Endothelial cell of umbilical vein (primary cell): ENCODE results near the gene RILPL2. TPM values are rescaled to one million over a fixed set of nuclear protein-coding genes. Genes with fewer than 3 reads are reported as not detected.
"Not testable (repeated sequence)": the region's sequence is repeated elsewhere in the genome, so short reads cannot be mapped to it uniquely, and the experiment has no call there.

ENCODE experiments used
- BruUV-seq: library from RNA; stranded (reverse); fragments of 400-500 nt; replicated peaks from 2 replicates; lab custom pipeline; 2021; lab: Mats Ljungman, UMichigan
- CTCF ChIA-PET: fragments of 300-600, 350-600 bp; sonication (Branson Sonifier 250); formaldehyde crosslinking; loops from one replicate; lab custom pipeline; 2021; ENCODE audit warnings: antibody characterized with exemption, inconsistent platforms; lab: Charles Lee
- POLR2A ChIA-PET: fragments of 300-600, 350-600 bp; sonication (Branson Sonifier 250); formaldehyde crosslinking; loops from one replicate; lab custom pipeline; 2021; ENCODE audit warnings: antibody characterized with exemption, inconsistent platforms; lab: Charles Lee
- DNase-seq: peaks from one replicate; pipeline ENCODE4 v3.0.0-alpha.2; 2011; ENCODE audit warnings: low read depth, low spot score
- FAIRE-seq: peaks from 2 replicates; lab custom pipeline; 2011; peaks lifted over from hg19 to GRCh38; lab: Jason Lieb, UNC
- H2AFZ ChIP-seq: 2 replicates; pipeline ENCODE4 v1.6.0; 2012; ENCODE audit warnings: low read depth, low read length, control low read depth, inconsistent platforms
- H3K27ac ChIP-seq: 2 replicates; pipeline ENCODE4 v1.5.1; 2011; ENCODE audit warnings: low read depth, mild to moderate bottlenecking, control low read depth, low read length, moderate library complexity; ENCODE audit not compliant: insufficient read depth
- H3K27me3 ChIP-seq, 2 experiments: 2 replicates each; pipeline versions ENCODE4 v1.6.0 to v1.6.1; 2011; ENCODE audit warnings: low read length in 2 of 2, mixed read lengths in 1 of 2; ENCODE audit not compliant: control insufficient read depth in 2 of 2, insufficient read depth in 2 of 2
- H3K36me3 ChIP-seq, 2 experiments: 2 replicates in 1 of 2; 3 replicates in 1 of 2; pipeline ENCODE4 v1.5.1; 2011; ENCODE audit warnings: low read length in 2 of 2, mild to moderate bottlenecking in 1 of 2, moderate library complexity in 1 of 2; ENCODE audit not compliant: control insufficient read depth in 2 of 2, insufficient read depth in 2 of 2; ENCODE audit errors: extremely low read depth in 1 of 2
- H3K4me1 ChIP-seq: 3 replicates; pipeline ENCODE4 v1.5.1; 2011; ENCODE audit warnings: mild to moderate bottlenecking, low read length; ENCODE audit not compliant: control insufficient read depth, insufficient read depth; ENCODE audit errors: extremely low read depth
- H3K4me2 ChIP-seq: 2 replicates; pipeline ENCODE4 v1.6.1; 2011; ENCODE audit warnings: low read length, control low read depth, mixed read lengths; ENCODE audit not compliant: insufficient read depth
- H3K4me3 ChIP-seq, 3 experiments: fragments of 200-600 bp in 1 of 3; sonication (generic), shearing (Covaris generic) in 1 of 3; replicated peaks in 1 of 3; 2 replicates each; pipeline ENCODE4 v1.5.1; 2011 to 2016; ENCODE audit warnings: control low read depth in 3 of 3, low read length in 3 of 3, mild to moderate bottlenecking in 2 of 3, inconsistent platforms in 1 of 3, low read depth in 1 of 3, moderate library complexity in 1 of 3; ENCODE audit not compliant: insufficient read depth in 1 of 3
- H3K79me2 ChIP-seq: 2 replicates; pipeline ENCODE4 v1.6.0; 2012; ENCODE audit warnings: low read length, inconsistent platforms; ENCODE audit not compliant: control insufficient read depth, insufficient read depth
- H3K9ac ChIP-seq: replicated peaks from 2 replicates; pipeline ENCODE3; 2011; ENCODE audit warnings: low read length, control low read depth; ENCODE audit not compliant: insufficient read depth; ENCODE audit errors: extremely low read depth
- H3K9me1 ChIP-seq: replicated peaks from 3 replicates; pipeline ENCODE4 v1.6.0; 2011; ENCODE audit warnings: mild to moderate bottlenecking, low read length; ENCODE audit not compliant: control insufficient read depth, insufficient read depth; ENCODE audit errors: extremely low read depth
- H3K9me3 ChIP-seq: replicated peaks from 2 replicates; pipeline ENCODE4 v1.5.1; 2012; ENCODE audit warnings: low read length, inconsistent platforms; ENCODE audit not compliant: control insufficient read depth, insufficient read depth
- H4K20me1 ChIP-seq: replicated peaks from 2 replicates; pipeline ENCODE3; 2011; ENCODE audit warnings: mild to moderate bottlenecking, low read length; ENCODE audit not compliant: control insufficient read depth, insufficient read depth; ENCODE audit errors: extremely low read depth
- dilution Hi-C: fragments of 300-500 bp; cut with MboI; formaldehyde crosslinking; loops from one replicate; pipeline ENCODE4 v1.15.0; 2019; ENCODE audit warnings: low sequenced_read_pairs; ENCODE audit not compliant: extremely low pct_ligation_motif_present
- intact Hi-C: fragments of 100-400 bp; cut with micrococcal nuclease; formaldehyde crosslinking; loops from one replicate; pipeline ENCODE4 v1.10.0; 2022
- polyA plus RNA-seq, 4 experiments: library from polyadenylated mRNA; depleted of rRNA in 3 of 4; stranded (reverse) in 3 of 4; unstranded in 1 of 4; fragments of >200 nt; gene quantifications; 2 replicates each; pipeline versions ENCODE4 v1.2.1 to v1.2.3, GENCODE V29; 2011 to 2012; ENCODE audit warnings: missing spikeins in 1 of 4
- total RNA-seq: library from RNA; stranded (reverse); gene quantifications from 2 replicates; pipeline ENCODE4 v1.2.3, GENCODE V29; 2021

RILPL2 gene
- total and polyA plus RNA-seq, 2 donors (not counting 3 experiments of a cell fraction or from before 2014, with no cell fraction given): 3.3 to 4.6 TPM

- H3K9me3 ChIP-seq, H3K27me3 ChIP-seq, FAIRE-seq, H3K9me1 ChIP-seq, H2AFZ ChIP-seq, H3K27ac ChIP-seq, POLR2A ChIA-PET, H3K79me2 ChIP-seq, intact Hi-C loops, H4K20me1 ChIP-seq, H3K36me3 ChIP-seq, dilution Hi-C loops, H3K9ac ChIP-seq, BruUV-seq, H3K4me3 ChIP-seq: not testable (repeated sequence)
- Histone ChIP-seq H3K4me1 (peaks cover 13% of the 10 kb centered on the region), H3K4me2 (peak overlapping the region; percentile 28)
- DNase-seq: peak; percentile 33
- CTCF ChIA-PET: interaction anchor here (0.8 to 1.4 kb wide), 4 partner anchors 11 to 150 kb away, joined by 3 to 4 read pairs (median 3); no protein-coding TSS in a partner anchor
Measured at GRCh38 chr12:123431951-123432817, 4.3 kb downstream of the RILPL2 start.

GRCh38 chr12:123429101-123429500, 7.4 kb downstream of the RILPL2 start:
- H3K9ac ChIP-seq, H3K27ac ChIP-seq, intact Hi-C loops, H3K9me3 ChIP-seq, H4K20me1 ChIP-seq, POLR2A ChIA-PET, H3K4me1 ChIP-seq, H3K9me1 ChIP-seq, BruUV-seq, H3K36me3 ChIP-seq, H3K27me3 ChIP-seq, dilution Hi-C loops, H2AFZ ChIP-seq, FAIRE-seq, H3K4me3 ChIP-seq, DNase-seq, H3K79me2 ChIP-seq, H3K4me2 ChIP-seq: not testable (repeated sequence)
- CTCF ChIA-PET: interaction anchor here (1.0 kb wide), 1 partner anchor 131 kb away, joined by 3 read pairs; no protein-coding TSS in a partner anchor
